ENCODE measurements around the gene SMU1. TPM values are rescaled to one million over a fixed set of nuclear protein-coding genes. Genes with fewer than 3 reads are reported as not detected.

Gene SMU1
- total RNA-seq, 2 experiments from 2014 or later = 20.0 to 23.0 TPM

GRCh38 chr9:33110686-33111085 is 34.2 kb upstream of the SMU1 start:
- no peak overlapping the region for H3K4me3 Mint-ChIP-seq
- H3K4me1 Mint-ChIP-seq = peaks cover 3% of the 10 kb centered on the region
- CTCF ChIA-PET = no interaction called here
- DNase-seq = peak; percentile 38
- no peaks in the 10 kb centered on the region for H3K9me3 Mint-ChIP-seq (ENCODE audit: low read depth)
- H3K27ac Mint-ChIP-seq = no peak overlapping the region
- H3K36me3 Mint-ChIP-seq = peaks cover 19% of the 10 kb centered on the region
- ATAC-seq = no peak
- H3K27me3 Mint-ChIP-seq = no peaks in the 10 kb centered on the region

DNA sequence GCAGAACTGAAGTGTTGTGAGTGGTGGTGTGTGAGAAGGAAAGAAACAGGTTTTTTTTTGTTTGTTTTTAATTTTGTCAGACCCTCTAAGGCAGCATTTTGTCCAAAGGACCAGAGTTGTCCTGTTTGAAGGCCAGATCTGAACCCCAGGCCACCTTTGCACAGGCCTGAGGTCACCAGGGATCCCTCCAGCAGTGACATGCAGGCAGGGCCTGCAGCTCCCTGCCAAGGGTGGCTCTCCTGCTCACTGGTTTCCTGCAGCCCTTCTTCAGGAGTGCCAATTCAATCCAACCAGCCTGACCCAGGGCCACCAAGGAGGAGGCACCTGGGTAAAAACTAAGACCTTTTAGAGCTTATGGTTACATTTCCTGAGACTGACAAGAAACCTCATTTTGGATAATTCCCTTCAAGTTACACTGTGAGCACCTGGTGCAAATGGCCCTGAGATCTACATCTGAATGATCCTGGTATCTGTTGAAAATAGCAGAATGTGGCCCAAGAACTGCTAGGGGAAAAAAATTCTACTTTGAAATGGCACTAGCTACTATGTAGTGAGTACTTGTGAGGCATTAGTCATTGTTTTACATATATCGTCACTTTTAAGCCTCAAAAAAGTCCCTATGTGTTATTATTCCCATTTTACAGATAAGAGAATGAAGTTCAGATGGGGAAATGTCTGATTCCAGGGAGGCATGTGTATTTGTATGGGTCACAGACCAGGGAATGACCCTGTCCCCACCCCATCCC is 33.5 kb upstream of the SMU1 start:
- no peak overlapping the region for H3K4me3 Mint-ChIP-seq
- ATAC-seq = no peak
- H3K27me3 Mint-ChIP-seq = no peaks in the 10 kb centered on the region
- H3K36me3 Mint-ChIP-seq = peaks cover 18% of the 10 kb centered on the region
- H3K9me3 Mint-ChIP-seq (ENCODE audit: low read depth) = no peaks in the 10 kb centered on the region
- peaks cover 3% of the 10 kb centered on the region for H3K4me1 Mint-ChIP-seq
- CTCF ChIA-PET = interaction anchor here (1.7 kb wide), 1 partner anchor 60 kb away, joined by 6 read pairs; no protein-coding TSS in a partner anchor
- H3K27ac Mint-ChIP-seq = no peak overlapping the region
- DNase-seq = peak; percentile 16

DNA sequence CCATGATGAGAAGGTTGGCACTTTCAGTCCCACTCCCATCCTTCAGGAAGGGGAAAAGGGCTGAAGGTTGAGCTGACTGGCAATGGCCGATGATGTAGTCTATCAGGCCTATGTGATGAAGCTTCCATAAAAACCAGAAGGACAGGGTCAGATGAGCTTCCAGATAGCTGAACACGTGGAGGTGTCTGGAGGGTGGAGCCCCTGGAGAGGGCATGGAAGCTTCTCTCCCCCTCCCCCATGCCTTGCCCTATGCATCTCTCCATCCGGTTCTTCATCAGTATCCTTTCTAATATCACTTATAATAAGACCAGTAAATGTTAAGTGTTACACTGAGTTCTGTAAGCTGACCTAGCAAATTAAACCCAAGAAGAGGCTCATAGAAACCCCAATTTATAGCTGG is 32.6 kb upstream of the SMU1 start:
- no peak overlapping the region for H3K4me3 Mint-ChIP-seq
- CTCF ChIA-PET = interaction anchor here (1.7 kb wide), 1 partner anchor 61 kb away, joined by 6 read pairs; no protein-coding TSS in a partner anchor
- H3K27me3 Mint-ChIP-seq = no peaks in the 10 kb centered on the region
- H3K36me3 Mint-ChIP-seq = peaks cover 14% of the 10 kb centered on the region
- peaks cover 2% of the 10 kb centered on the region for H3K4me1 Mint-ChIP-seq
- no peak overlapping the region for H3K27ac Mint-ChIP-seq
- ATAC-seq (no peak), DNase-seq (peak; percentile 38)
- H3K9me3 Mint-ChIP-seq (ENCODE audit: low read depth) = no peaks in the 10 kb centered on the region

GRCh38 chr9:33108472-33108871 is 32.0 kb upstream of the SMU1 start:
- Mint-ChIP-seq H3K4me3 (no peak overlapping the region), H3K27ac (no peak overlapping the region), H3K27me3 (no peaks in the 10 kb centered on the region), H3K9me3 (ENCODE audit: low read depth) (no peaks in the 10 kb centered on the region), H3K4me1 (no peaks in the 10 kb centered on the region), H3K36me3 (peaks cover 8% of the 10 kb centered on the region)
- ATAC-seq (no peak), DNase-seq (peak; percentile 35)
- CTCF ChIA-PET = interaction anchor here (1.7 kb wide), 1 partner anchor 62 kb away, joined by 6 read pairs; no protein-coding TSS in a partner anchor

- Mint-ChIP-seq H3K27me3 (no peaks in the 10 kb centered on the region), H3K4me1 (no peaks in the 10 kb centered on the region), H3K27ac (no peak overlapping the region), H3K4me3 (no peak overlapping the region), H3K36me3 (peaks cover 6% of the 10 kb centered on the region), H3K9me3 (ENCODE audit: low read depth) (no peaks in the 10 kb centered on the region)
- CTCF ChIA-PET = no interaction called here
- ATAC-seq = no peak
- DNase-seq = no peak
These were observed 31.3 kb upstream of the SMU1 start for GRCh38 chr9:33107762-33108161.

- no peak for ATAC-seq
- CTCF ChIA-PET = no interaction called here
- Mint-ChIP-seq H3K9me3 (ENCODE audit: low read depth) (no peaks in the 10 kb centered on the region), H3K4me1 (no peaks in the 10 kb centered on the region), H3K27ac (no peak overlapping the region), H3K36me3 (peaks cover 1% of the 10 kb centered on the region), H3K27me3 (no peaks in the 10 kb centered on the region), H3K4me3 (no peak overlapping the region)
- DNase-seq = peak; percentile 27
These were observed 30.6 kb upstream of the SMU1 start for GRCh38 chr9:33106827-33107621.

GRCh38 chr9:33106372-33106771 is 29.9 kb upstream of the SMU1 start:
- DNase-seq (no peak), ATAC-seq (no peak)
- CTCF ChIA-PET = no interaction called here
- H3K4me1 Mint-ChIP-seq = no peaks in the 10 kb centered on the region
- no peaks in the 10 kb centered on the region for H3K9me3 Mint-ChIP-seq (ENCODE audit: low read depth)
- H3K27ac Mint-ChIP-seq = no peak overlapping the region
- no peaks in the 10 kb centered on the region for H3K36me3 Mint-ChIP-seq
- H3K4me3 Mint-ChIP-seq = no peak overlapping the region
- no peaks in the 10 kb centered on the region for H3K27me3 Mint-ChIP-seq

GRCh38 chr9:33105959-33106358 is 29.5 kb upstream of the SMU1 start:
- no peak overlapping the region for H3K27ac Mint-ChIP-seq
- no peaks in the 10 kb centered on the region for H3K36me3 Mint-ChIP-seq
- ATAC-seq (no peak), DNase-seq (peak; percentile 14)
- CTCF ChIA-PET = interaction anchor here (1.1 kb wide), 1 partner anchor 127 kb away, joined by 3 read pairs; no protein-coding TSS in a partner anchor
- H3K4me1 Mint-ChIP-seq = peaks cover 2% of the 10 kb centered on the region
- no peak overlapping the region for H3K4me3 Mint-ChIP-seq
- no peaks in the 10 kb centered on the region for H3K27me3 Mint-ChIP-seq
- no peaks in the 10 kb centered on the region for H3K9me3 Mint-ChIP-seq (ENCODE audit: low read depth)

- H3K27ac Mint-ChIP-seq = no peak overlapping the region
- CTCF ChIA-PET = interaction anchor here (1.1 kb wide), 1 partner anchor 128 kb away, joined by 3 read pairs; no protein-coding TSS in a partner anchor
These were observed 29.0 kb upstream of the SMU1 start for GRCh38 chr9:33105504-33105903.

GRCh38 chr9:33104401-33104800 is 27.9 kb upstream of the SMU1 start:
- CTCF ChIA-PET = no interaction called here
- Mint-ChIP-seq H3K27ac (no peak overlapping the region), H3K9me3 (ENCODE audit: low read depth) (no peaks in the 10 kb centered on the region), H3K4me1 (peaks cover 6% of the 10 kb centered on the region), H3K4me3 (no peak overlapping the region), H3K27me3 (no peaks in the 10 kb centered on the region), H3K36me3 (no peaks in the 10 kb centered on the region)
- ATAC-seq (no peak), DNase-seq (no peak)

More at GRCh38 chr9:33105504-33105903, 29.0 kb upstream of the SMU1 start:
- Mint-ChIP-seq H3K4me3 (no peak overlapping the region), H3K36me3 (no peaks in the 10 kb centered on the region), H3K27me3 (no peaks in the 10 kb centered on the region), H3K4me1 (peaks cover 3% of the 10 kb centered on the region), H3K9me3 (ENCODE audit: low read depth) (no peaks in the 10 kb centered on the region)
- ATAC-seq = no peak
- no peak for DNase-seq

DNA sequence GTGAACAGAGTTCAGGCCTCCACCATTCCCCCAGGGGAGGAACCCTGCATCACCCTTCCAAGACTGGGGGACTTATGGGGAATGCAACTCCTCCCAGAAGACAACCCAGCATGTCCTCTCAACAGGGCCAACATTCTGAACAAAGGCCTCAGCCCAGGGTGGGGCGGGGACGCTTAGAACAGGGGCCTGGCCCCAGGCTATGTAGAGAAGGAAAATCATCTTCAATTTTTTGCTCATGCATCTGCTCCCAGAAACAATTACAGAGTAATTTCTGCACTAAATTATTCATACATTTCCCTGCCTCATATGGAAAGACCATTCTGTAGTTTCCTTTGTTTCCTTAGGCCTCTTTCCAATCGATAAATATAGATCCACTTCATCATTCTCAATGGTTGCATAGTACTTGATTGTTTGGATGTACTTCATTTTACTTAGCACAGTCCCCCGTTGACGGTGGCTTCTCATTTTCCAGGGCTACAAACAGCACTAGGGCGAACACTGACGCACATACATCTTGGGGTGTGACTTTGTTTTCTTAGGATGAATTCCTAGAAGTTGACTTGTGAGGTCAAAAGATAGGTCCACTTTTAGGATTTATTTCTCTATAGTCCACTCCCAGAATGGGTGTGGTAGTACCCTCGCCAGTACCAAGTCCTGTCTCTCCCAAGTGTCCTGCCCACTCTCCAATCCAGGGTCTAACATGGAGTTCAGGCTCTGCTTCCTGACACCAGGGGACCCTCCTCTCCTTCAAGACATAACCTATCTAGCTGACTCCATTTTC is 27.2 kb upstream of the SMU1 start:
- Mint-ChIP-seq H3K27me3 (no peaks in the 10 kb centered on the region), H3K4me3 (no peak overlapping the region), H3K27ac (no peak overlapping the region), H3K4me1 (peaks cover 6% of the 10 kb centered on the region), H3K9me3 (ENCODE audit: low read depth) (no peaks in the 10 kb centered on the region), H3K36me3 (no peaks in the 10 kb centered on the region)
- CTCF ChIA-PET = no interaction called here
- ATAC-seq (no peak), DNase-seq (no peak)

DNA sequence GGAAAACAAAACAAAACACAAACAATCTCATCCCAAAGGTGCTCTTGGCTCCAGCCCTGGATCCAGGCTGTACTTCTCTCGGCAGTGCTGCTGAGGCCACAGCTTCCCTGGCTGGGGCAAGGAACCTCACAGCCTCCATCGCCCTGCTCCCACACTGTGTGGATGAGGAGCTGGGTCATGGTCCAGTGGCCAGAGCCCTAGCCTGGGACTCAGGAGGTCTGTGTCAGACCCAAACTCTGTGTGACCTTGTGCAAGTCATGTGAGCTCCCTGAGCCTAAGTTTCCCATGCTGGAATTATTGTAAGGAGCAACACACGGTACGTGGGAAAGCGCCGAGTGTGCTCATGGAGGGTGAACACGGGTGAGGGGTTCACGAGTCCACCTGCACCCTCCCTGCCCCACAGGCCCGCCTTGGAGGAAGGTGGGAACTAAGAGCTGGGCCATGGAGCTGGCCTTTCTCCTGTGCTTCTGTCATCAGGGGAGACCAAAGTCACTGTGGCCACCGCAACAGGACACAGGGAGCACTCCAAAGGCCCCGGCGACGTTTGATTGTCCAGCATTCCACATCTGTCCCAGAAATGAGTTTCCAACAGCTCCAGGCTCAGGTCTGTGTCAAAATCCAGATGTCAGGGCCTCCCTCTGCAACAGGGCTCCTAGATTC is 26.2 kb upstream of the SMU1 start:
- ATAC-seq (no peak), DNase-seq (no peak)
- no peaks in the 10 kb centered on the region for H3K27me3 Mint-ChIP-seq
- CTCF ChIA-PET = interaction anchor here (1.3 kb wide), 1 partner anchor 31 kb away, joined by 3 read pairs; no protein-coding TSS in a partner anchor
- no peaks in the 10 kb centered on the region for H3K36me3 Mint-ChIP-seq
- peaks cover 6% of the 10 kb centered on the region for H3K4me1 Mint-ChIP-seq
- no peak overlapping the region for H3K4me3 Mint-ChIP-seq
- H3K9me3 Mint-ChIP-seq (ENCODE audit: low read depth) = no peaks in the 10 kb centered on the region
- H3K27ac Mint-ChIP-seq = no peak overlapping the region
